Stimulated activated CD8-positive, alpha-beta memory T cell treated with anti-CD3 and anti-CD28 coated beads, Interleukin-4, amount 100 ng/mL, for 4 hours (primary cell): ENCODE measurements around the gene FAM110A.
"Not testable (repeated sequence)": the region's sequence is repeated elsewhere in the genome, so short reads cannot be mapped to it uniquely, and the experiment has no call there.

Source experiments
- DNase-seq, 2 donors: peaks; one replicate each; pipeline ENCODE4 v3.0.0-alpha.2; 2020; ENCODE audit warnings: low read depth in 2 of 2, low spot score in 1 of 2

Gene FAM110A

DNA sequence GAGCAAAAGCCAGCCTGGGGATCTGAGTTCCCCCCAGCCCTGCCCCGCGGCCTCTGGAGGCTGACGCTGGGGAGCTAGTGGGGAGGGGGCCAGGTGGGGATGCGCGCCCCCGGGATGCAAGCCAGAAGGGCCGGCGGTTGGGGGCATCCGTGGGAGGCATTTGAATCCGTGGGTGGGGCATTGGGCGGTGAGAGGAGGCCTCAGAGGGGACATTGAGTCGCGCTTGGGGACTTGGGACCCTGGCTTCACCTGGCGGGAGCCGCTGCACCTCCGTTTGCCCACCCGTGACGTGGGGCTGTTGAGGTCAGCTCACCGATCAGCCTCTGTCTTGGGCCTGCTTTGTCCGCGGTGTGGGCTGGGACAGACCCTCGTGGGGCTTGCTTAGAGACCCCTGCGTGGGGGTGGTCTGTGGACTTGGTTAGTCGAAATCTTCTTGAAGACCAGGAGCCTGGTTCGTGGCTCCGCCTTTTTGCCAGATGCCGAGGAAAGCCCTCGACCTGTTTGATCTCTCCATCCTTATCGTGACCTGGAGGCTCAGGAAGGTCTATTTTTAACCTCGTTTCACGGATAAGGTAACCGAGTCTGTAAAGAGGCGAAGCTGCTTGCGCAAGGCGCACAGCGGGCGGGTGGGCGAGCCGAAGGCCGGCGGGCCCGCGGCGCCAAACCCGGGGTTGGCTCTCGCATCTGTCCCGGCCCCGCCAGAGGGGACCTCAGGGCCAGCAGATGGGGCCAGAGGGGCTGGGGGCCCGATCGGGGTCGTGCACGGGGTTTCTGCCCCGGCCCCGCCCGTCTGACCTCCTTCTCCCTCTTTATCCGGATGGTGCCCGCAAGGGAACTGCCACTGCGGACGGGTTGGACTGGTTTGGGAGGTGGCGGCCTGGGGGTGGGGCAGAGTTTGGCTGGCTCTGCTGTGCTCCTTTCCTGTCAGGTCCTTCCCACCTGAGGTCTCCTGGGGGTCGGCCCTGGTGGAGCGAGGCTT, 8.3 kb downstream of the FAM110A start:
- no peak for DNase-seq

DNA sequence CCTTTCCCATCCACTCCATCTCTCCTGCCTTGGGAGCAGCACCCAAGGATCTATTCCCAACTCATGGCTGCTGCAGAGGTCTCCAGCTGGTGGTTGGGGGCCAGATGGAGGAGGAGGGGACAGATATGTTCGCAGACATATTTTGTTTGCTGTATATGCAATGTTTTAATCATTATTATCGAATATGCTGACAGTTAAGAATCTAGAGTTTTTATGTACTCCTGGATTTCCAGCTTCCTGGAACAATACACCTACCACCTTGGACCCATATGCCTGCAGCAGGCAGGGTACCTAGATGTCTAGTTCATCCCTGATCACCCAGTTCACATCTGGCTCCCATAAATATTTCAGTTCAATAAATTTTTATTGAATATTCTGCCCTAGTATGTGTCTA, 9.0 kb downstream of the FAM110A start:
- DNase-seq, result no peak

DNA sequence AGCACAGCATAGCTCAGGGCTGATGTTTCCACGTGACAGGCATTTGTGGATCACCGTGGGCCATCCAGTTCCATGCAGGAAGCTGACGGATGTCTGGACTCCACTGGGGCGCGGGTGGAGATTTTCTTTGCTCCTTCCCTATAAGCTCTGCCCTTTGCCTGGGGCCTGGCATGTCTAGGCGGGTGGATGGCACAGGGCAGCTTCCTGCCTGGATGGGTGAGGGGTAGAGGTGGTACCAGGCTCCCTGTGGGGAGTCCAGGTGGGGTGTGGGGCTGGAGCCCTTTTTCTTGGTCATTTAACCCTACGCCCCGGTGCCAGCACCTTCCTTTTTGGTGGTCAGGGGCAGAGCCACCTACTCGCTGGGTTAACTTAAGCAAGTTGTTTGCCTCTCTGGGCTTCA, 10.4 kb downstream of the FAM110A start:
- no peak for DNase-seq

DNA sequence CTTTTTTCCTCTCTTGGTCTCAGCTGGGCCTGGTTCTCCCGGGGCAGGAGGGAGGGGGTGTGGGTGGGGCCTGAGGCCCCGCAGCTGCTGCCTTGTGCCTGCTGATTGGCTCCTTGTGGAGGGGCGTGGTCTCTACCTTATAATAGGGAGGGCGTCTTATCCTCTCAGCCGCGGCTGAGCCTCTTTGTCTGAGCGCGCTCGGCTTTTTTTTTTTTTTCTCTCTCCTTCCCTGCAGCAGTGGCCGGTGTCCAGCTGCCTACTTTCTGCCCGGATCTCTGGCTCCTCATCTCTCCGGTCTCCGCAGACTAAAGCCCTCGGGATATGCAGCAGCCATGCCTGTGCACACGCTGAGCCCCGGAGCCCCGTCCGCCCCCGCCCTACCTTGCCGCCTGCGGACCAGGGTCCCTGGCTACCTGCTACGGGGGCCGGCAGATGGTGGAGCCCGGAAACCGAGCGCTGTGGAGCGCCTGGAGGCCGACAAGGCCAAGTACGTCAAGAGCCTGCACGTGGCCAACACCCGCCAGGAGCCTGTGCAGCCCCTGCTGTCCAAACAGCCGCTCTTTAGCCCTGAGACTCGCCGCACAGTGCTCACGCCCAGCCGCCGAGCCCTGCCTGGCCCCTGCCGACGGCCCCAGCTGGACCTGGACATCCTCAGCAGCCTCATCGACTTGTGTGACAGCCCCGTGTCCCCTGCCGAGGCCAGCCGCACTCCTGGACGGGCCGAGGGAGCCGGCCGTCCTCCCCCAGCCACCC, 11.1 kb downstream of the FAM110A start:
- peak; percentile 75 to 83 for DNase-seq

DNA sequence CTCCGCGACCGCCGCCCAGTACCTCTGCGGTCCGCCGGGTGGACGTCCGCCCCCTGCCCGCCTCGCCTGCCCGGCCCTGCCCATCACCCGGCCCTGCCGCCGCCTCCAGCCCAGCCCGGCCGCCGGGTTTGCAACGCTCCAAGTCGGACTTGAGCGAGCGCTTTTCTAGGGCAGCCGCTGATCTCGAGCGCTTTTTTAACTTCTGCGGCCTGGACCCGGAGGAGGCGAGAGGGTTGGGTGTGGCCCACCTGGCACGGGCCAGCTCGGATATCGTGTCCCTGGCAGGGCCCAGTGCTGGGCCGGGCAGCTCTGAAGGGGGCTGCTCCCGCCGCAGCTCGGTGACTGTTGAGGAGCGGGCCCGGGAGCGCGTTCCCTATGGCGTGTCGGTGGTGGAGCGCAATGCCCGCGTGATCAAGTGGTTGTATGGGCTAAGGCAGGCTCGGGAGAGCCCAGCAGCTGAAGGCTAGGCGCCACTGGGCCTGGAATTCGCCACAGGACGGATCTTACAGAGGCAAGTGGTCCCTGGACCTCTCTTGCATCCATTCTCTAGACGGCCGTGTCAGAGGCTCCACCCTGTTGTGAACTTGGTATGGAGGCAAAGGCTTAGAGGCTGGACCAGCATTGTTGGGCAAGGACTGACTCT, 11.8 kb downstream of the FAM110A start:
- DNase-seq, result no peak

DNA sequence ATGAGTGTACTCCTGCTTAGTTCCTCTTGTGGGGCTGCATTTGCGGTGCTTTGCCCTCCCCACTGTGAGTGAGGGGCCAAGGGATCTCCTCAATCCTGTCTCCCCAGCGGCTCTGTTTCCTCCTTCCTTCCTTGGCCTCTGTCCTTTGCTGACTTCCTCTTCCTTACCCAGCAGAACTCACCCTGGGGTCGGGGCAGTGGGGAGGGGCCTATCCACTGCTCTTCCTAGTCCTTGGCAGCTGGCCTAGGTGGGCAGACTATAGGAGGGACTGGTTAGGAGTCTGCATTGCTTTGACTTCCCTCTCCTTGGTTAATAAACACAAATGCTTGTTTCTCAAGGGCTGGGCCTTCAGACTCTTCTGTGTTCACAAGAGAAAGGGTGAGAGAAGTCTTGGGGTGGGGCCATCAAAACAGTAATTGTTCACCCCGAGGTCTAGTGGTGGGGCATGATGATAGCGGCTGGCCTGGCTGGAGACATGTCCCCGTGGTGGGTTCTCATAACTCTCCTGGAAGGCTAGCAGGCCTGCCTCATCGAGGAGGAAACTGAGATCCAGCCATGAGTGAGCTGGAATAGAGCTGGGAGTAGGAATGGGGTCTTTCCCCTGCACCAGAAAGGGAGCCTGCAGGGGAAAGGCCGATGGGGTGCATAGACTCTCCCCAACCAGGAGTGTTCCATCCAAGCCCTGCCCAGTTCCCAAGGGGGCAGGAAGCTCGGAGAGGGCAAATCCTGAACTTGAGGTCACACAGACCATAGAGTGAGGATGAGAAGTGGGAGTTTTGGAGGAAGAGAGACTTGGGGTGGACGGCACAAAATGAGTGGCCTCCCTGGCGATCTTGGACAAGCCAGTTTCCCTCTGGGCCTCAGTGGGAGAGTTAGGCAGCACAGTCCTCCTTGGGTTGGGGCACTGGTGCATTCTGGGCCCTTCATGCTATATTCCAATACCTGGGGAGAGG, 12.7 kb downstream of the FAM110A start:
- DNase-seq, result no peak

DNA sequence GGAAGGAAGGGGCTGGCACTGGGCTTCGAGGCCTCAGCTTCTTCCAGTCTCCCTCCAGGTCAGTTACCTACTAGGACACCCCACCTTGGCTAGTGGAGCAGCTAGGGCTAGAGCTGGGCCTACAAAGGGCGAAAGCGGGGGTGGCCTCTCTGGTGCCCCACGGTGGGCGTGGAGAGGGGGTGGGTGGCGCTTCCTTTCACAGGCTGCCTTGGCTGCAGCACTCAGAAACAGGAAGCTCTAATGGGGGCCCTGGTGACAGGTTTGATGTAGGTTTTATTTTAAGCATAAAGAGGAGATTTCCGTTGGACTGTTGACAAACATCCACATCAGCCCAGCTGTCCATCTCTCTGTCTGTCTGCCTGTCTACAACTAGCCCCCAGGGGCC, 13.4 kb downstream of the FAM110A start:
- DNase-seq, result peak; percentile 21 to 41

DNA sequence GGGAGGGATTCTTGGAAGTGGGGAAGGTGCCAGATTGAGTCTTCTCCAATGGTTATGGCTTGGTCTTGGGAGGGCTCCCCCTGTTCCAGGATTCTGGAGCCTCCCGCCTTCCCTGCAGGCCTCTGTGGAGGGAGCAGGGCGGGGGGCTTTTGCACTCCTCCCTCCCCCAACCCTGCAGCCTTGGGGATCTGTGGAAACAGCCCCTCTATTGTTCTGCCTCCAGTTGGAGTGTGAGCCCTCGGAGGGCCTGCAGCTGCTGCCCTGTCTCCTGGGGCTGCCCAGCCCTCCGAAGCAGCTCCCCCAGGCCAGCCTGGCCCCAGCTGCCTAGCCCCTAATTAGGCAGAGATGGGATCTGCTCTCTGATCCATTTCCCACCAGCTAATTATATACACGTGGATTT, 14.7 kb downstream of the FAM110A start:
- DNase-seq, result no peak

DNA sequence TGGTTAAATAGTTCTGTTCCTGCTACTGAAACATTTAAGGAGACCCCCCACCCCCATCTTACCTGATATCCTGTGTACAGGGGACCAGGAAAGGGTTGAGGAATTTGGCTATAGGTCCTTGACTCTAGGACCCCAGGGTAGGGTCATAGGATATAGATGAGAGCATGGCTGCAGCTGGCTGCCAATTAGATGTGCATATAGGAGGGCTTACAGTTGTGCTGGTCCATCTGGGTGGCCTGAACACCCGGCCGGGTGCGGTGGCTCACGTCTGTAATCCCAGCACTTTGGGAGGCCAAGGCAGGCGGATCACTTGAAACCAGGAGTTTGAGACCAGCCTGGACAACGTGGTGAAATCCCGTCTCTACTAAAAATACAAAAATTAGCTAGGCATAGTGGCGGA, 15.2 kb downstream of the FAM110A start:
- not testable (repeated sequence) for DNase-seq

DNA sequence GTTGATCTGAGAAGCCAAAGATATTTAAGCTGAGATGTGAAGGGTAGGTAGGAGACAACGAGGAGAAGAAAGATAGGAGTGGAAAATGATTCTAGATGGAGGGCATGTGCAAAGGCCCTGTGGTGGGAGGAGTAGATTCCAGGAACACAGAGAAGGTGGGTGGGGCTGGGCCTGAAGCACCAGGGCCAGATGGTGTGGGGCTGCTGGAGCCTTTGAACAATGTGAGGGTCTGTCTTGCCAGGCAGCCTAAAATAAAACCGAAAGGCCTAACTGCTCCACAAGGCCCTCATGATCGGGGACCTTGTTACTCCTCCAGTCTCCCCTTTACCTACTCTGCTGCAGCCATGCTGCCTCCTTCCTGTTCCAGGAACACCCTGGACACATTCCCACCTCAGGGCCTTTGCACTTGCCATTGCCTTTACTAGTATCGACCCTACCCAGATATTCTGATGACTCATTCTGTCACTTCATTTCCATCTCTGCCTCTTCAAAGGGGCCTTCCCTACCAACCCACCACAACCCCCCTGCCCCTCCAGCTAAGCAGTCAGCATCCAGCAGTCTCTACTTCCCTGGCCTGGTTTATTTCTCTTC, 20.0 kb downstream of the FAM110A start:
- no peak for DNase-seq

DNA sequence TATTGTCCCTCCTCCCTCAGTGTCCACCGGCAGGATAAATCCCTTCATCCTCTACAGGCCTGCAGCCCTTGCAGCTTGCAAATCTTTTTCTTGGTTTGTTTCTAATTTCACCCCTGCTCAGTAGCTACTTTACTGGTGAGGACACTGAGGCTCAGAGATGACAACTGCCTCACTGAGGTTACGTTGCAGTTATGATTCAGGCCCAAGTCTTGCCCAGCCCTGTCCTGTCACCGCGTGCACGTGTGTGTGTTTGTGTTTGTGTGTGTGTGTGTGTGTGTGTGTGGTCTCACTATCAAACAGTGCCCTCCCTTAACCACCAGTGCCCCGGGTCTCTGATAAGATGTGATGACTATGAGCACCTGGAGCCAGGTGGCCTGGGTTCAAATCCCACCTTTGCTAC, 21.1 kb downstream of the FAM110A start:
- no peak for DNase-seq

DNA sequence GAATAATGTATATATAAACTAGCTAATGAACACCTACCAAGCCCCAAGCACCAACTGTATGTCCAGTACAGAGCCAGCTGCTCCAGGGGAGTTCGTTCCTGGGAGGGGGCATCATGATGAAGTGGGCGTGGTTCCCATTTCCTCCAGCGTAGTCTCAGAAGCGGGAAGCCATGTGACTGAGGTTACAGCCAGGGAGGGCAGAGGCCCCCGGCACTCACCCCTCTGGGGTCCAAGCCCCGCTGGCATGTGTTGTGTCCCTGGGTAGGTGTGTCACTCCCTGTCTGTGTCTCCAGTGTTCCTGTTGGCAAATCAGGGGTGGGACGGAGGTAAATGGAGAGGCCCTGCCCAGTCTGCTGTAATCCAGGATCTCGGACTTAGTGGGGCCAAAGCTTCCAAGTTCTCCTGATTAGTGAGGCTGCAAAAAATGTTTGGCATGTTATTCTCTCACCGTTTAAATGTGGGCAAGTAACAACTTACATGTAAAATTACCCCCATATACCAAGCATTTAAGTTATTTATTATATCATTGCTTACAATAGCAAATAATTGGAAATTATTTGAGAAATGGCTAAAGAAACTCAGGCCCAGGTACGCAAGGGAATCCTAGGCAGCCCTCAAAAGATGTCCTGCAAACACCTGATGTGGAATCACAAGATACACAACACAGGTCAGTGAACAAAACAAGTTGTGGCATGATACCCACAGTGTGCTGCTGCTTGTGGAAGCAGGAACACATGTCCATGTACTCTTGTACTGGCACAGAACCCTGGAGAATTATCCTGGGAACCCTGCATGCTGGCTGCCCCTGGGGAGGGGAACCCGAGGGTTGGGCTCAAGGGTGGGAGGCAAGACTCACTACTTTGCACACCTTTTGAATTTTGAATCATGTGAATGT, 22.2 kb downstream of the FAM110A start:
- DNase-seq, result no peak

DNA sequence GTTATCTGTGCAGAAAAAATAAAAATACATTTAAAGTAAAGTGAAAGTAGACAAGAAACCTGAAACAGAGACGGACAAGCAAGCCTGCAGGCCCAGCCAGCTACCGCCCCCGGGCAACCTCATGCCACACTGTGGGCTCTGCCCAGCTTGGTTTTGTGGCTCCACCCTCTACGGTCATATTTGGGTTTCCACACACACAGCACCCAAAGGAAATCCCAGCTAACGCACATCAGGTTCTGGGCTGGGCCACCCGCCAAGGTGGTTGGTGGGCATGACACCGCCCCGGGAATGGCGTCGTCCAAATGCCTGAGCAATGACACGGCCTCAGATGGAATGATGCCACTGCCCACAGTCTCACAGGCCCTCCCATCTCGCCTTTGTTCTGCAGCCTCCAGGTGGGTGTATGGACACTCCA, 22.9 kb downstream of the FAM110A start:
- peak in 1 of 2 donors; percentile 44 for DNase-seq

DNA sequence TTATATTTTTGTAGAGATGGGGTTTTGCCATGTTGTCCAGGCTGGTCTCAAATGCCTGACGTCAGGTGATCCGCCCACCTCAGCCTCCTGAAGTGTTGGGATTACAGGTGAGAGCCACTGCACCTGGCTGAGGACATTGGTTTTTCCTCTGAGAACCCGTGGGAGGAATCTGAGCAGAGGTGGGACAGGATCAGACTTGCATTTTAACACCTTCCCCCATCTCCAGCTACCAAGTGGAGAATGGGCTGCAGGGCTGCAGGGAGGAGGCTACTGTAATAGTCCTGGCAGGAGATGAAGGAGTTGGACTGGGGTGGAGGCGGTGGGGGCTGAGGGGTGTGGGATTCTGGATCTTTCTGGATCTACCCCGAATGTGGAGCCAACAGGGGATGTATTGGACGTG, 24.5 kb downstream of the FAM110A start:
- no peak for DNase-seq

DNA sequence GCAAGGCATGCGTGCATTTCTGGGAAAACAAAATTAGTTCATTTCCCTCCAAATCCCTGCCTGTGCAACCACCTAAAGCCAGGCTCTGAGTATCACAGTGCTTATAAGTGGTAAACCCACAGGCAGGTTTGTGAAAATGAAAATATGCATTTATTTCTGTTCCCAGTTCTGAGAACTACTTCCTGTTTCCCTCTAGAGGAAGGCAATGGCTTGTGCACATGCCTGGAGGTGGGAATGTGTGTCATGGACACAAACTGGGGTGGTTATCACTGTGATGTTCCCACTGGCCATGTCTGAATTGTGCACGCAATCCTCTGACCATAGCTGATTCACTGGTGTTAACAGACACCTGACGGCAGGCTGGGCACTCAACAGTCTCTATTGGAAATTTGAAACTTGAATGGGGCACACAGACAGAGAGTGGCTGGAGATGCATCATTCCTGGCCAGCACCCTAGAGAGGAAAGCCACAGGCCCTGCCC, 26.3 kb downstream of the FAM110A start:
- no peak for DNase-seq

DNA sequence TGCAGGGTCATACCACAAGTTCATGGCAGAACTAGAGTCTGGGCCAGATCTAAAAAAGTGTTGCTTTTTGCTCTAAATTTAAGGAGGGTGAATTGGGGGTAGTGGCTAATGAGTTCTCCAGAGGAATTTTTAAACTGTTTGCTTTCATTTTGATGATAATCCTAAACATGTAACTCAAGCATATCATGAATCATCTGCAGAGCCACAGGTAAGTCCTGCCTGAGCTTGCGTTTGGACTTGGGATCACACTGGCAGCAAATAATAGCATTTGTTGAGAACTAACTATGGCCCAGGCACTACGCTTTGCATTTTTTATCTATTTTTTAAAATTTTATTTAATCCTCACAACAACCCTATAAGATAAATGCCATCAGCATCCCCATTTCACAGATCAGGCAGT, 27.4 kb downstream of the FAM110A start:
- no peak for DNase-seq

DNA sequence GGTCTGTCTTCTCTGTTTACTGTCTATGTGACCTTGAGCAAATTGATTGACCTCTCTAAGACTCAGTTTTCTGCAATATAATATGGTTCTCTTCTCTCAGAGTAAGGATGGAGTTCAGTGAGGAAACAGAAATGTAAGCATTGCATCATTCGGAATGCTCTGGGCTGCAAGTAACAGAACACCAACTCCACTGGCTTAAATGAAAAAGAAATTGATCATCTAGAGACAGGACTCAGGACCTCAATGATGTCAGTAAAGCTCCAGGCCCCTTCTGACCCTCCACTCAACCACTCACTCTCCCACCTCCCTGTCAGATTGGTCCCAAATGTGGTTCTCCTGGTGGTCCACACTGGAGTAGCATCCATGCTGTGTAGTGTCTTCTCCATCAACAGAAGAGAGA, 31.9 kb downstream of the FAM110A start:
- DNase-seq, result no peak

DNA sequence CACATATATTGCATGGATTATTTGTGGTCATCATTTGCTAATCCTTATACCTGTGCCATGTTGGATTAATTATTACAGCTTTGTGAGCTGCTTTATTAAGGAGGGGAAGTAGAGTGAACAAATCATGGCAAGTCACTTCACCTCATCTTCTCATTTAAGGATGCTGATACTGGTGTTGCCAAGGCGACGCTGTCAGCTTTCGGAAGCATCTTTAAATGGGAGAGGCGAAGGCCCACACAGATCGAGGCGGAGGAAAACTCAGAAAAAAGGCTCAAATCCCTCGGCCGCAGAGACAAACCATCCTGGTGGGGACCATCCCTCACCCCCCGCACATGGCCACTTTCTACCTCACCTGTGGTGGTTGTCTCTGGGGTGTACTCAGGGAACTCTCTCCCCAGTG, 34.8 kb downstream of the FAM110A start:
- no peak for DNase-seq

DNA sequence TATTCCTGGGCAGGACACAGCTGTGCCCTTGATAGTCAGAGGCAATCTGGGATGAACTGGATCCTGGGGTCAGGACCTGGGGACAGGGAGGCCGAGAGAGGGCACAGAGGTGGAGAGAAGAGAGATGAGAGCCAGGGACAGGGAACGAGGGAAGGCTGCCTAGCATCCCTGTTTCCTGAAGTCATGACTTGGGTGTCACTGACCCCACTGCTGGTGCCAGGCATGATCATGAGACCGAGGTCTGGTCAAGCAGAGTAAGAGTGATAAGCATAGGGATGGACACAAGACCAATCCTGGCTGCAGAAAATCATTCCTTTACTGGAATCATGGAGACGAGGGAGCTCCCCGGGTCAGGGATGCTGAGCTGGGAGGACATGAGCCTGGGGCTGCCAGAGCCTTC, 36.1 kb downstream of the FAM110A start:
- DNase-seq, result no peak
